PC-9 (cell line): ENCODE results near the gene BBS9. TPM values are rescaled to one million over a fixed set of nuclear protein-coding genes. Genes with fewer than 3 reads are reported as not detected.

Source experiments
- BruUV-seq: library from RNA; stranded (reverse); fragments of 400-500 nt; replicated peaks from 2 replicates; lab custom pipeline; 2021; lab: Mats Ljungman, UMichigan
- CTCF ChIA-PET: fragments of 300-600 bp; sonication (Branson Sonifier 250); formaldehyde crosslinking; loops from one replicate; lab custom pipeline; 2022; ENCODE audit warnings: antibody characterized with exemption; lab: Charles Lee
- POLR2A ChIA-PET: fragments of 300-600 bp; sonication (Branson Sonifier 250); formaldehyde crosslinking; loops from one replicate; lab custom pipeline; 2022; ENCODE audit warnings: antibody characterized with exemption; ENCODE audit not compliant: unreplicated experiment; lab: Charles Lee
- DNase-seq, 2 experiments: peaks; one replicate each; pipeline versions ENCODE4 v3.0.0 to v3.0.0-alpha.2; 2015 to 2022; ENCODE audit warnings: mixed read lengths in 1 of 2
- H2AFZ ChIP-seq: fragments of 200-600 bp; sonication (generic); 2 replicates; pipeline ENCODE4 v1.8.1; 2017; ENCODE audit warnings: antibody characterized with exemption
- H3F3A ChIP-seq: fragments of 200-600 bp; sonication (generic); 2 replicates; pipeline ENCODE4 v1.8.1; 2017; ENCODE audit warnings: antibody characterized with exemption, mild to moderate bottlenecking, low read depth; ENCODE audit not compliant: insufficient read depth
- H3K27ac ChIP-seq: fragments of 200-600 bp; sonication (generic); 2 replicates; pipeline ENCODE4 v1.6.1; 2016; ENCODE audit warnings: mixed run types
- H3K27me3 ChIP-seq: fragments of 200-600 bp; sonication (generic); 2 replicates; pipeline ENCODE4 v1.6.1; 2016; ENCODE audit warnings: low read depth, mixed run types; ENCODE audit not compliant: insufficient read depth
- H3K36me3 ChIP-seq: fragments of 200-600 bp; sonication (generic); 2 replicates; pipeline ENCODE4 v1.6.1; 2016; ENCODE audit warnings: low read depth, mixed run types
- H3K4me1 ChIP-seq: fragments of 200-600 bp; sonication (generic); replicated peaks from 2 replicates; pipeline ENCODE4 v1.6.1; 2016; ENCODE audit warnings: mixed run types; ENCODE audit not compliant: insufficient read depth
- H3K4me2 ChIP-seq: fragments of 200-600 bp; sonication (generic); 2 replicates; pipeline ENCODE4 v1.6.1; 2017; ENCODE audit warnings: mixed run types
- H3K4me3 ChIP-seq: fragments of 200-600 bp; sonication (generic); 2 replicates; pipeline ENCODE4 v1.6.1; 2016; ENCODE audit warnings: mixed run types
- H3K79me2 ChIP-seq: fragments of 200-600 bp; sonication (generic); 2 replicates; pipeline ENCODE4 v1.6.1; 2017; ENCODE audit warnings: low read depth, mixed run types
- H3K9me2 ChIP-seq: fragments of 200-600 bp; sonication (generic); 2 replicates; pipeline ENCODE4 v1.8.1; 2017; ENCODE audit warnings: mild to moderate bottlenecking; ENCODE audit not compliant: insufficient read depth
- H3K9me3 ChIP-seq: fragments of 200-600 bp; sonication (generic); 2 replicates; pipeline ENCODE4 v1.8.1; 2016; ENCODE audit warnings: low read depth; ENCODE audit not compliant: insufficient read depth
- H4K20me1 ChIP-seq: fragments of 200-600 bp; sonication (generic); 2 replicates; pipeline ENCODE4 v1.8.1; 2017; ENCODE audit not compliant: insufficient read depth
- EZH2 ChIP-seq: fragments of 200-600 bp; sonication (generic); IDR thresholded peaks from 2 replicates; pipeline ENCODE4 v1.8.0; 2017; ENCODE audit warnings: antibody characterized with exemption, low read depth
- intact Hi-C: fragments of 100-400 bp; cut with micrococcal nuclease; formaldehyde crosslinking; loops from one replicate; pipeline ENCODE4 v1.10.0; 2022; ENCODE audit not compliant: unreplicated experiment
- total RNA-seq: library from RNA; stranded (reverse); gene quantifications from 2 replicates; pipeline ENCODE4 v1.2.3, GENCODE V29; 2021
- TF ChIP-seq, protein P1 (sequence below): fragments of 200-600 bp; sonication (generic); conservative IDR thresholded peaks from 2 replicates; pipeline ENCODE4 v1.6.1; 2017; ENCODE audit warnings: mixed run types, antibody characterized with exemption, mild to moderate bottlenecking, moderate library complexity

Gene BBS9
- total RNA-seq, 1 experiment from 2014 or later, result 12.4 TPM

DNA sequence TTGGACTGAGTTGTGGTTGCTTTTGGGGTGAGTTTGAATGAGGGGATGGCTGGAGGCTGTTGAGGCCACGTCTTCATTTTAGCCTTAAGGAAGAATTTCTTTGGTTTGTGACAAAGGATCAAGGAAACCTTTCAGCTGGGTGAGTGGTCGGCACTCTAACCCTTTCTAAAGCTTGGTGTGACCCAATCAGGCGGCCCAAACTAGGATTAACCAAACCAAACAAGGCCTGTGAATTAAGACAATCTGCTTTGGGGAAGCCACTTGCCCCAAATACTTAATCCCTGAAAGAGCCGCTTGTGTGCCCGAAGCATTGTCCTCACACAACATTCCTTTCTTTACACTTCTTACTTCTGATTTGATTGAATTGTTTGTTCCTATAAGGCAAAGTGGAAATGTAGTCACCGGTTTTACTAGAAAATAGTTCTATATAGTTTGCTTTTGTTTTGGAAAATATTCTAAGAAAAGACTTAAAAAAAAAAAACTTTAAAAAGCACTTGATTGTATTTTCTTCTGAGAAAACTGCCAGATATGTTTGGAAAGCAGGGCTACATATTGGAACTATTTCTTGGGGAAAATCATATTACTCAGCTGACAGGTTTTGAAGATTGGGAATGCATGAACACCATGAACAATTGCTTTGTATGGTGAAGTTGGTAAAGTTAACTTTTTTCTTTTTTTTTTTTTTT is 503.6 kb downstream of the BBS9 start:
- H3F3A ChIP-seq, result no peaks in the 10 kb centered on the region
- 0 out of 2 replicates have a peak, but pooled peaks cover 5% of the 10 kb centered on the region for H3K27me3 ChIP-seq
- H3K9me3 ChIP-seq, result no peaks in the 10 kb centered on the region
- no TSS peak for BruUV-seq
- POLR2A ChIA-PET, result no interaction called here
- no peaks in the 10 kb centered on the region for H3K9me2 ChIP-seq
- no peaks in the 10 kb centered on the region for H3K79me2 ChIP-seq
- no peaks in the 10 kb centered on the region for H3K36me3 ChIP-seq
- no peaks in the 10 kb centered on the region for H3K4me1 ChIP-seq
- H3K4me3 ChIP-seq, result no peak overlapping the region
- TF ChIP-seq EZH2, result no peak
- TF ChIP-seq, protein P1, sequence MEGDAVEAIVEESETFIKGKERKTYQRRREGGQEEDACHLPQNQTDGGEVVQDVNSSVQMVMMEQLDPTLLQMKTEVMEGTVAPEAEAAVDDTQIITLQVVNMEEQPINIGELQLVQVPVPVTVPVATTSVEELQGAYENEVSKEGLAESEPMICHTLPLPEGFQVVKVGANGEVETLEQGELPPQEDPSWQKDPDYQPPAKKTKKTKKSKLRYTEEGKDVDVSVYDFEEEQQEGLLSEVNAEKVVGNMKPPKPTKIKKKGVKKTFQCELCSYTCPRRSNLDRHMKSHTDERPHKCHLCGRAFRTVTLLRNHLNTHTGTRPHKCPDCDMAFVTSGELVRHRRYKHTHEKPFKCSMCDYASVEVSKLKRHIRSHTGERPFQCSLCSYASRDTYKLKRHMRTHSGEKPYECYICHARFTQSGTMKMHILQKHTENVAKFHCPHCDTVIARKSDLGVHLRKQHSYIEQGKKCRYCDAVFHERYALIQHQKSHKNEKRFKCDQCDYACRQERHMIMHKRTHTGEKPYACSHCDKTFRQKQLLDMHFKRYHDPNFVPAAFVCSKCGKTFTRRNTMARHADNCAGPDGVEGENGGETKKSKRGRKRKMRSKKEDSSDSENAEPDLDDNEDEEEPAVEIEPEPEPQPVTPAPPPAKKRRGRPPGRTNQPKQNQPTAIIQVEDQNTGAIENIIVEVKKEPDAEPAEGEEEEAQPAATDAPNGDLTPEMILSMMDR, result no peak
- CTCF ChIA-PET, result no interaction called here
- H4K20me1 ChIP-seq, result no peaks in the 10 kb centered on the region
- intact Hi-C loops, result no loop called here
- no peak overlapping the region for H3K4me2 ChIP-seq
- H2AFZ ChIP-seq, result no peak overlapping the region
- no peak overlapping the region for H3K27ac ChIP-seq
- DNase-seq, result no peak

DNA sequence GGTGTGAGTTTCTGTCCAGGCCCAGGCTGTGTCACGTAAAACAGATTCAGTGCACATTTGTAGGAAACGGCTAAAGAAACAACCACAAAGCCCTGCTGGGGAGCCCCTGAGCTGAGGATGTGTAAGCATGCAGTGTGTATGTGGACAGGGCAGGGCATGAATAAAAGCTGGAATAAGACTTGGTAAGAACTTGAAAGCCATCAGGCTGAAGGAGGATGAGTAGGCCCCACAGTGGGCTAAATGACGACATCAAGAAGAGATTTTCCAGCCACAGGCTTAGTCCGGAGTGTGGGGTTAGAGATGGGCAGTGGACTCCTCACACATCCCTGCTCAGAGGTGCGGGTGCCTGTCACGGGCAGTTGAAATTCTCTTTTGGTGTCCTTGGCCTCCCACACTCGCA is 505.2 kb downstream of the BBS9 start:
- H3K27ac ChIP-seq, result no peak overlapping the region
- no peaks in the 10 kb centered on the region for H3K9me3 ChIP-seq
- intact Hi-C loops, result no loop called here
- BruUV-seq, result no TSS peak
- CTCF ChIA-PET, result no interaction called here
- H3K36me3 ChIP-seq, result no peaks in the 10 kb centered on the region
- 0 out of 2 replicates have a peak, but pooled peaks cover 5% of the 10 kb centered on the region for H3K27me3 ChIP-seq
- DNase-seq, result no peak
- no peaks in the 10 kb centered on the region for H3K4me1 ChIP-seq
- H4K20me1 ChIP-seq, result no peaks in the 10 kb centered on the region
- TF ChIP-seq, protein P1, result no peak
- TF ChIP-seq EZH2, result no peak
- no peak overlapping the region for H3K4me3 ChIP-seq
- POLR2A ChIA-PET, result no interaction called here
- no peak overlapping the region for H2AFZ ChIP-seq
- no peaks in the 10 kb centered on the region for H3F3A ChIP-seq
- no peak overlapping the region for H3K4me2 ChIP-seq
- H3K79me2 ChIP-seq, result no peaks in the 10 kb centered on the region
- H3K9me2 ChIP-seq, result no peaks in the 10 kb centered on the region

GRCh38 chr7:33636359-33636758 is 507.0 kb downstream of the BBS9 start:
- ChIA-PET CTCF (no interaction called here), POLR2A (no interaction called here)
- Histone ChIP-seq H3F3A (no peaks in the 10 kb centered on the region), H2AFZ (no peak overlapping the region), H3K27me3 (0 out of 2 replicates have a peak, but pooled peaks cover 5% of the 10 kb centered on the region), H3K9me3 (no peaks in the 10 kb centered on the region), H3K4me3 (no peak overlapping the region), H3K27ac (no peak overlapping the region), H4K20me1 (no peaks in the 10 kb centered on the region), H3K36me3 (no peaks in the 10 kb centered on the region), H3K4me2 (no peak overlapping the region), H3K4me1 (no peaks in the 10 kb centered on the region), H3K9me2 (no peaks in the 10 kb centered on the region), H3K79me2 (no peaks in the 10 kb centered on the region)
- intact Hi-C loops, result no loop called here
- no TSS peak for BruUV-seq
- DNase-seq, result no peak
- TF ChIP-seq, protein P1, result no peak
- no peak for TF ChIP-seq EZH2
